GM12878 (cell line): ENCODE measurements around the gene AGAP3. TPM values are rescaled to one million over a fixed set of nuclear protein-coding genes. Genes with fewer than 3 reads are reported as not detected.

ENCODE experiments used
- ATAC-seq: fragments of 200-7000 bp; cut with Tn5 transposase; 3 replicates; pipeline ENCODE4 v1.9.1; 2020; ENCODE audit warnings: mild to moderate bottlenecking, moderate library complexity
- BruUV-seq: library from RNA; stranded (reverse); fragments of 400-500 nt; replicated peaks from 2 replicates; lab custom pipeline; 2021; lab: Mats Ljungman, UMichigan
- CTCF ChIA-PET: fragments of 300-600 bp; sonication (Branson Sonifier 250); formaldehyde crosslinking; extraction: SDS; loops from one replicate; lab custom pipeline; 2021; ENCODE audit warnings: inconsistent platforms; lab: Yijun Ruan, JAX
- POLR2A ChIA-PET: fragments of 350-600 bp; formaldehyde crosslinking; extraction: SDS; loops from one replicate; lab custom pipeline; 2021; ENCODE audit warnings: inconsistent platforms; lab: Charles Lee
- RAD21 ChIA-PET: fragments of 300-600 bp; sonication (Branson Sonifier 250); formaldehyde crosslinking; loops from one replicate; lab custom pipeline; 2023; ENCODE audit warnings: antibody characterized with exemption; ENCODE audit not compliant: unreplicated experiment; lab: Charles Lee
- SMC1A ChIA-PET: fragments of 300-600 bp; sonication (Branson Sonifier 250); formaldehyde crosslinking; loops from one replicate; lab custom pipeline; 2023; ENCODE audit not compliant: unreplicated experiment, uncharacterized antibody; lab: Charles Lee
- DNase-seq: peaks from one replicate; pipeline ENCODE4 v3.0.0-alpha.2; 2011; ENCODE audit warnings: low read depth, low spot score
- FAIRE-seq: peaks from 3 replicates; lab custom pipeline; 2011; peaks lifted over from hg19 to GRCh38; lab: Jason Lieb, UNC
- H2AFZ ChIP-seq: 2 replicates; pipeline ENCODE4 v1.6.0; 2011; ENCODE audit warnings: low read depth, low read length, control low read depth; ENCODE audit not compliant: control insufficient read depth
- H3K27ac ChIP-seq: 2 replicates; pipeline ENCODE4 v1.5.1; 2011; ENCODE audit warnings: control low read depth; ENCODE audit not compliant: control insufficient read depth, insufficient read depth
- H3K27me3 ChIP-seq, 2 experiments: replicated peaks in 1 of 2; 2 replicates each; pipeline versions ENCODE4 v1.6.0 to v1.6.1; 2011; ENCODE audit warnings: low read length in 1 of 2; ENCODE audit not compliant: control insufficient read depth in 2 of 2, insufficient read depth in 2 of 2
- H3K36me3 ChIP-seq, 2 experiments: 2 replicates each; pipeline ENCODE4 v1.5.1; 2011; ENCODE audit warnings: low read length in 1 of 2; ENCODE audit not compliant: control insufficient read depth in 2 of 2, insufficient read depth in 2 of 2
- H3K4me1 ChIP-seq: 2 replicates; pipeline ENCODE4 v1.6.1; 2011; ENCODE audit warnings: mild to moderate bottlenecking, low read length, moderate library complexity, mixed read lengths; ENCODE audit not compliant: control insufficient read depth, insufficient read depth
- H3K4me2 ChIP-seq: 2 replicates; pipeline ENCODE4 v1.6.0; 2011; ENCODE audit warnings: control low read depth; ENCODE audit not compliant: control insufficient read depth, insufficient read depth
- H3K4me3 ChIP-seq: fragments of 200-600 bp; sonication (generic); 2 replicates; pipeline ENCODE4 v1.5.1; 2016
- H3K79me2 ChIP-seq: 2 replicates; pipeline ENCODE4 v1.6.0; 2011; ENCODE audit warnings: low read length; ENCODE audit not compliant: control insufficient read depth, insufficient read depth
- H3K9ac ChIP-seq: 2 replicates; pipeline ENCODE4 v1.8.0; 2011; ENCODE audit warnings: low read length, control low read depth, mixed read lengths; ENCODE audit not compliant: control insufficient read depth, insufficient read depth
- H3K9me3 ChIP-seq: replicated peaks from 3 replicates; pipeline ENCODE4 v1.5.1; 2011; ENCODE audit warnings: mild to moderate bottlenecking, low read length; ENCODE audit not compliant: control insufficient read depth, insufficient read depth
- H4K20me1 ChIP-seq: 2 replicates; pipeline ENCODE4 v1.6.0; 2011; ENCODE audit not compliant: control insufficient read depth, insufficient read depth
- BMI1 ChIP-seq: fragments of 450-650 bp; IDR thresholded peaks from 2 replicates; pipeline ENCODE4 v1.6.1; 2016; ENCODE audit warnings: mild to moderate bottlenecking, moderate library complexity, borderline replicate concordance
- CHD2 ChIP-seq: IDR thresholded peaks from 2 replicates; pipeline ENCODE4 v1.6.1; 2011; ENCODE audit warnings: low read depth, low read length, improper control_type of control experiment, borderline replicate concordance
- EGR1 ChIP-seq, 2 experiments: IDR thresholded peaks; 1 replicate in 1 of 2; 2 replicates in 1 of 2; pipeline ENCODE4 v1.6.1; 2011 to 2012; ENCODE audit warnings: low read depth in 2 of 2, low read length in 2 of 2, borderline replicate concordance in 1 of 2, mild to moderate bottlenecking in 1 of 2, moderate library complexity in 1 of 2
- POLR2AphosphoS5 ChIP-seq: IDR thresholded peaks from 2 replicates; pipeline ENCODE4 v1.6.1; 2011; ENCODE audit warnings: mild to moderate bottlenecking, low read length, inconsistent platforms
- RCOR1 ChIP-seq: conservative IDR thresholded peaks from 2 replicates; pipeline ENCODE4 v1.6.1; 2012; ENCODE audit warnings: low read depth, low read length, improper control_type of control experiment
- SIX5 ChIP-seq: IDR thresholded peaks from 2 replicates; pipeline ENCODE4 v1.6.1; 2011; ENCODE audit warnings: mild to moderate bottlenecking, low read depth, low read length, moderate library complexity; ENCODE audit not compliant: severe bottlenecking
- STAT1 ChIP-seq: fragments of 450-650 bp; conservative IDR thresholded peaks from 2 replicates; pipeline ENCODE4 v1.6.1; 2014; ENCODE audit warnings: antibody characterized with exemption, mild to moderate bottlenecking
- WRNIP1 ChIP-seq: IDR thresholded peaks from 2 replicates; pipeline ENCODE4 v1.6.1; 2011; ENCODE audit warnings: low read depth, low read length, improper control_type of control experiment, borderline replicate concordance
- YBX1 ChIP-seq: fragments of 450-650 bp; IDR thresholded peaks from 2 replicates; pipeline ENCODE4 v1.6.1; 2016; ENCODE audit warnings: antibody characterized with exemption
- WGBS: methylation state at CpG from one replicate; pipeline ENCODE4 v1.1.6; 2016; ENCODE audit warnings: low lambda C conversion rate; ENCODE audit not compliant: insufficient replicate concordance, insufficient coverage; ENCODE audit errors: missing lambda C conversion rate; 5-methylcytosine and 5-hydroxymethylcytosine counted together
- in situ Hi-C: fragments of 300-500 bp; cut with MboI; formaldehyde crosslinking; loops from 9 replicates; pipeline ENCODE4 v1.14.3; 2018; ENCODE audit warnings: mixed read lengths
- intact Hi-C: fragments of 100-400 bp; cut with micrococcal nuclease; formaldehyde crosslinking; loops from one replicate; pipeline ENCODE4 v1.14.2; 2022; ENCODE audit not compliant: unreplicated experiment
- polyA plus RNA-seq, 11 experiments: library from polyadenylated mRNA; depleted of rRNA in 4 of 11; unstranded in 6 of 11; stranded (reverse) in 5 of 11; fragments of >200 nt; fragmentation: Nextera tagmentation in 4 of 11; fragmentation: Illumina TruSeq in 1 of 11; extraction: Ambion mirVana in 4 of 11; extraction: Trizol in 1 of 11; gene quantifications; 1 replicate in 1 of 11; 2 replicates in 10 of 11; pipeline versions ENCODE4 v1.2.1 to v1.2.3, GENCODE V29; 2011 to 2016; ENCODE audit warnings: inconsistent platforms in 2 of 11, missing spikeins in 2 of 11, low read depth in 1 of 11
- total RNA-seq, 4 experiments: library from RNA; depleted of rRNA in 3 of 4; stranded (reverse); fragments of >200 nt in 3 of 4; fragmentation: Illumina TruSeq in 1 of 4; extraction: Trizol in 1 of 4; gene quantifications; 2 replicates each; pipeline versions ENCODE4 v1.2.1 to v1.2.3, GENCODE V29; 2013 to 2021
- TF ChIP-seq, protein P1 (sequence below): IDR thresholded peaks from 2 replicates; pipeline ENCODE4 v1.6.1; 2012; ENCODE audit warnings: mild to moderate bottlenecking, low read depth, low read length
- TF ChIP-seq, protein P2 (sequence below): fragments of 450-650 bp; IDR thresholded peaks from 2 replicates; pipeline ENCODE4 v1.6.1; 2017; ENCODE audit warnings: mild to moderate bottlenecking, low read depth, inconsistent platforms; ENCODE audit not compliant: poor library complexity, severe bottlenecking
- TF ChIP-seq, protein P3 (sequence below): IDR thresholded peaks from 2 replicates; pipeline ENCODE4 v1.6.1; 2011; ENCODE audit warnings: borderline replicate concordance, low read depth, mild to moderate bottlenecking, moderate library complexity, low read length; ENCODE audit not compliant: insufficient read depth, poor library complexity, severe bottlenecking
- TF ChIP-seq, protein P4 (sequence below): IDR thresholded peaks from 2 replicates; pipeline ENCODE4 v1.6.1; 2011; ENCODE audit warnings: borderline replicate concordance, low read depth, mild to moderate bottlenecking, moderate library complexity, mixed read lengths, low read length; ENCODE audit not compliant: insufficient read depth; ENCODE audit errors: extremely low read length

Gene AGAP3
- total and polyA plus RNA-seq, 10 of the 15 experiments (the other 5 are each of a cell fraction or from before 2014, with no cell fraction given): 1.8 to 68.1 (median 15.7) TPM

DNA sequence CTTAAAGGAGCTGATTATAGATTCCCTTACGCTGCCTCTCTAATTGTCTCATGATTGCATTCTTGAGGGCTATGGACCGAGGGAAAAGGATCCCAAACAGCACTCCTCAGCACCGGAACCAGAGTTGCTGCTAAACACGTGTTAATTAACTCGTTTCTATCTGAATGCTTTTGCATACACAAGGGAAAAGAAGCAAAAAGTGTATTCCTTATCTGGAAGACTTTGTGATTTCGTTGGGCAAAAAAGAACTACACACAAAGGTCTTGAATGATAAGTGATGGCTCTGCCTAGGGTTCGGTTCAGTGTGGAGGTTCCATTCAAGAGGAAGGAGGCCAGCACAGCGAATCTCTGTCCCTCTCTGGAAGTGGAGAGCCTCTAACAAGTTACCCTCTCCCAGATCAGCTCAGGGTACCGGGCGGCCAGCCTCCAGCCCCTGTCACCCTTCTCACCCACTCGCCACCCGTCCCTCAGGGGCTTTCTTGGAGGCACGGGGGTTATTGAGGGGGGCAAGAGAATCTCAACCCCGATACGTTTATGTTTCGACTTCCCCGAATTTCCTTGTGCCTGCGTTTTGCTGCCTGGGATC, 27.4 kb upstream of the AGAP3 start:
- intact Hi-C loops: loop anchor here (1.0 to 2.0 kb wide), 4 partner anchors 21 to 52 kb away; partner anchors contain the start of genes ABCB8 and FASTK
- Histone ChIP-seq H2AFZ (peak overlapping the region; percentile 92), H3K27me3 (no peaks in the 10 kb centered on the region), H4K20me1 (no peaks in the 10 kb centered on the region), H3K4me2 (peak overlapping the region; percentile 98), H3K4me1 (peaks cover 24% of the 10 kb centered on the region), H3K27ac (peak overlapping the region; percentile 88), H3K4me3 (peak overlapping the region; percentile 99), H3K79me2 (peaks cover 21% of the 10 kb centered on the region), H3K36me3 (no peaks in the 10 kb centered on the region), H3K9ac (peak overlapping the region; percentile 86), H3K9me3 (no peaks in the 10 kb centered on the region)
- no peak for FAIRE-seq
- in situ Hi-C loops: no loop called here
- WGBS: under 1% methylated on average over 18 of the region's 18 CpGs
- POLR2A ChIA-PET: interaction anchor here (0.5 to 1.4 kb wide), 6 partner anchors 22 to 137 kb away, joined by 3 to 9 read pairs (median 4); partner anchors contain the start of genes AGAP3, FASTK and TMUB1
- CTCF ChIA-PET: interaction anchor here (0.6 to 1.6 kb wide), 6 partner anchors 22 to 252 kb away, joined by 3 to 8 read pairs (median 4); partner anchors contain the start of genes FASTK and TMUB1
- no TSS peak for BruUV-seq
- RAD21 ChIA-PET: no interaction called here
- no peak for DNase-seq
- SMC1A ChIA-PET: interaction anchor here (1.0 kb wide), 3 partner anchors 24 to 28 kb away, joined by 3 to 5 read pairs (median 3); partner anchors contain the start of gene TMUB1
- ATAC-seq: 0 out of 3 replicates have a peak, but pooled peaks have one; percentile 2
- TF ChIP-seq, protein P1, sequence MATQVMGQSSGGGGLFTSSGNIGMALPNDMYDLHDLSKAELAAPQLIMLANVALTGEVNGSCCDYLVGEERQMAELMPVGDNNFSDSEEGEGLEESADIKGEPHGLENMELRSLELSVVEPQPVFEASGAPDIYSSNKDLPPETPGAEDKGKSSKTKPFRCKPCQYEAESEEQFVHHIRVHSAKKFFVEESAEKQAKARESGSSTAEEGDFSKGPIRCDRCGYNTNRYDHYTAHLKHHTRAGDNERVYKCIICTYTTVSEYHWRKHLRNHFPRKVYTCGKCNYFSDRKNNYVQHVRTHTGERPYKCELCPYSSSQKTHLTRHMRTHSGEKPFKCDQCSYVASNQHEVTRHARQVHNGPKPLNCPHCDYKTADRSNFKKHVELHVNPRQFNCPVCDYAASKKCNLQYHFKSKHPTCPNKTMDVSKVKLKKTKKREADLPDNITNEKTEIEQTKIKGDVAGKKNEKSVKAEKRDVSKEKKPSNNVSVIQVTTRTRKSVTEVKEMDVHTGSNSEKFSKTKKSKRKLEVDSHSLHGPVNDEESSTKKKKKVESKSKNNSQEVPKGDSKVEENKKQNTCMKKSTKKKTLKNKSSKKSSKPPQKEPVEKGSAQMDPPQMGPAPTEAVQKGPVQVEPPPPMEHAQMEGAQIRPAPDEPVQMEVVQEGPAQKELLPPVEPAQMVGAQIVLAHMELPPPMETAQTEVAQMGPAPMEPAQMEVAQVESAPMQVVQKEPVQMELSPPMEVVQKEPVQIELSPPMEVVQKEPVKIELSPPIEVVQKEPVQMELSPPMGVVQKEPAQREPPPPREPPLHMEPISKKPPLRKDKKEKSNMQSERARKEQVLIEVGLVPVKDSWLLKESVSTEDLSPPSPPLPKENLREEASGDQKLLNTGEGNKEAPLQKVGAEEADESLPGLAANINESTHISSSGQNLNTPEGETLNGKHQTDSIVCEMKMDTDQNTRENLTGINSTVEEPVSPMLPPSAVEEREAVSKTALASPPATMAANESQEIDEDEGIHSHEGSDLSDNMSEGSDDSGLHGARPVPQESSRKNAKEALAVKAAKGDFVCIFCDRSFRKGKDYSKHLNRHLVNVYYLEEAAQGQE: no peak
- no peak for TF ChIP-seq POLR2AphosphoS5
- no peak for TF ChIP-seq EGR1 (IDR thresholded peaks at IDR 0.05; ENCODE audit: borderline replicate concordance in 1 of 2, low read depth in 2 of 2, low read length in 2 of 2)
- no peak for TF ChIP-seq BMI1
- TF ChIP-seq YBX1: no peak
- TF ChIP-seq, protein P2, sequence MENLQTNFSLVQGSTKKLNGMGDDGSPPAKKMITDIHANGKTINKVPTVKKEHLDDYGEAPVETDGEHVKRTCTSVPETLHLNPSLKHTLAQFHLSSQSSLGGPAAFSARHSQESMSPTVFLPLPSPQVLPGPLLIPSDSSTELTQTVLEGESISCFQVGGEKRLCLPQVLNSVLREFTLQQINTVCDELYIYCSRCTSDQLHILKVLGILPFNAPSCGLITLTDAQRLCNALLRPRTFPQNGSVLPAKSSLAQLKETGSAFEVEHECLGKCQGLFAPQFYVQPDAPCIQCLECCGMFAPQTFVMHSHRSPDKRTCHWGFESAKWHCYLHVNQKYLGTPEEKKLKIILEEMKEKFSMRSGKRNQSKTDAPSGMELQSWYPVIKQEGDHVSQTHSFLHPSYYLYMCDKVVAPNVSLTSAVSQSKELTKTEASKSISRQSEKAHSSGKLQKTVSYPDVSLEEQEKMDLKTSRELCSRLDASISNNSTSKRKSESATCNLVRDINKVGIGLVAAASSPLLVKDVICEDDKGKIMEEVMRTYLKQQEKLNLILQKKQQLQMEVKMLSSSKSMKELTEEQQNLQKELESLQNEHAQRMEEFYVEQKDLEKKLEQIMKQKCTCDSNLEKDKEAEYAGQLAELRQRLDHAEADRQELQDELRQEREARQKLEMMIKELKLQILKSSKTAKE: no peak
- TF ChIP-seq, protein P3, sequence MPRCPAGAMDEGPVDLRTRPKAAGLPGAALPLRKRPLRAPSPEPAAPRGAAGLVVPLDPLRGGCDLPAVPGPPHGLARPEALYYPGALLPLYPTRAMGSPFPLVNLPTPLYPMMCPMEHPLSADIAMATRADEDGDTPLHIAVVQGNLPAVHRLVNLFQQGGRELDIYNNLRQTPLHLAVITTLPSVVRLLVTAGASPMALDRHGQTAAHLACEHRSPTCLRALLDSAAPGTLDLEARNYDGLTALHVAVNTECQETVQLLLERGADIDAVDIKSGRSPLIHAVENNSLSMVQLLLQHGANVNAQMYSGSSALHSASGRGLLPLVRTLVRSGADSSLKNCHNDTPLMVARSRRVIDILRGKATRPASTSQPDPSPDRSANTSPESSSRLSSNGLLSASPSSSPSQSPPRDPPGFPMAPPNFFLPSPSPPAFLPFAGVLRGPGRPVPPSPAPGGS: no peak
- TF ChIP-seq WRNIP1: no peak
- no peak for TF ChIP-seq CHD2
- TF ChIP-seq SIX5: no peak
- TF ChIP-seq, protein P4, sequence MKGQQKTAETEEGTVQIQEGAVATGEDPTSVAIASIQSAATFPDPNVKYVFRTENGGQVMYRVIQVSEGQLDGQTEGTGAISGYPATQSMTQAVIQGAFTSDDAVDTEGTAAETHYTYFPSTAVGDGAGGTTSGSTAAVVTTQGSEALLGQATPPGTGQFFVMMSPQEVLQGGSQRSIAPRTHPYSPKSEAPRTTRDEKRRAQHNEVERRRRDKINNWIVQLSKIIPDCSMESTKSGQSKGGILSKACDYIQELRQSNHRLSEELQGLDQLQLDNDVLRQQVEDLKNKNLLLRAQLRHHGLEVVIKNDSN: no peak
- TF ChIP-seq RCOR1: no peak
- no peak for TF ChIP-seq STAT1
